ENCODE results near the gene MX1.

DNA sequence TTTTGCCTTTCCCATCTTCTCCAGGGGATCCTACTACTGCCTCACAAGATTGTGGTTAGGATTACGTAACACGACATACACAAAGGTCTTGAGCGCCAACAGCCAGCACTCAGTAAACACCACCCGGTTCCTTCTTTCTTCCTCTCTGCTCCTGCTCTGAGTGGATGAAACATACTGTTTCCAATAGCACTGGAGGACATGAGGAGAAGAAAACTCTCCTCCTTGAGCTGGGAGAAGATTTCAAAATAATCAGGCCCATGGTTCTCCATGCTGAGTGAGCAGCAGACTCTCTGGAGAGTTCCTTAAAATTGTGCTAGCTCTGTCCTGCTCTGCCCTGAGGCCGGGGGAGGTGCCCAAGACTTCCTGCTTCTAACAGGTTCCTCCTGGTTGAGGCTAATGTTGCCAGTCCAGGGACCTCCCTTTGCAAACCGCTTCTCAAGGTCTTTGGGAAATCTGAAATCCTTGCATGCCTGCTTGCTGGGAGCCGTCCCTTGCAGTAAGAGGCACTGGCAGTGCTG is 29.4 kb upstream of the MX1 start:
- TF ChIP-seq, protein P1, sequence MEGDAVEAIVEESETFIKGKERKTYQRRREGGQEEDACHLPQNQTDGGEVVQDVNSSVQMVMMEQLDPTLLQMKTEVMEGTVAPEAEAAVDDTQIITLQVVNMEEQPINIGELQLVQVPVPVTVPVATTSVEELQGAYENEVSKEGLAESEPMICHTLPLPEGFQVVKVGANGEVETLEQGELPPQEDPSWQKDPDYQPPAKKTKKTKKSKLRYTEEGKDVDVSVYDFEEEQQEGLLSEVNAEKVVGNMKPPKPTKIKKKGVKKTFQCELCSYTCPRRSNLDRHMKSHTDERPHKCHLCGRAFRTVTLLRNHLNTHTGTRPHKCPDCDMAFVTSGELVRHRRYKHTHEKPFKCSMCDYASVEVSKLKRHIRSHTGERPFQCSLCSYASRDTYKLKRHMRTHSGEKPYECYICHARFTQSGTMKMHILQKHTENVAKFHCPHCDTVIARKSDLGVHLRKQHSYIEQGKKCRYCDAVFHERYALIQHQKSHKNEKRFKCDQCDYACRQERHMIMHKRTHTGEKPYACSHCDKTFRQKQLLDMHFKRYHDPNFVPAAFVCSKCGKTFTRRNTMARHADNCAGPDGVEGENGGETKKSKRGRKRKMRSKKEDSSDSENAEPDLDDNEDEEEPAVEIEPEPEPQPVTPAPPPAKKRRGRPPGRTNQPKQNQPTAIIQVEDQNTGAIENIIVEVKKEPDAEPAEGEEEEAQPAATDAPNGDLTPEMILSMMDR (IDR thresholded peaks at IDR 0.05; ENCODE audit: extremely low read depth in 1 of 2, insufficient read depth in 1 of 2, low read depth in 1 of 2, low read length in 2 of 2), result no peak
- TF ChIP-seq POLR2A (IDR thresholded peaks at IDR 0.05; ENCODE audit: low read depth, low read length) (no peak), POLR2AphosphoS5 (IDR thresholded peaks at IDR 0.05; ENCODE audit: insufficient read depth, low read depth, low read length) (no peak), GATA2 (IDR thresholded peaks at IDR 0.05; ENCODE audit: insufficient read depth, insufficient read length, low read depth, low read length) (no peak), EZH2 (IDR thresholded peaks at IDR 0.05; ENCODE audit: borderline replicate concordance, low read depth, low read length, severe bottlenecking) (no peak), MYC (IDR thresholded peaks at IDR 0.05; ENCODE audit: low read depth, low read length) (no peak), JUN (IDR thresholded peaks at IDR 0.05; ENCODE audit: borderline replicate concordance, insufficient read depth, insufficient read length, low read depth) (no peak), FOS (IDR thresholded peaks at IDR 0.05; ENCODE audit: borderline replicate concordance, insufficient read depth, low read length) (no peak)
- TF ChIP-seq, protein P2, sequence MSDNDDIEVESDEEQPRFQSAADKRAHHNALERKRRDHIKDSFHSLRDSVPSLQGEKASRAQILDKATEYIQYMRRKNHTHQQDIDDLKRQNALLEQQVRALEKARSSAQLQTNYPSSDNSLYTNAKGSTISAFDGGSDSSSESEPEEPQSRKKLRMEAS (IDR thresholded peaks at IDR 0.05; ENCODE audit: insufficient read depth, insufficient read length), result no peak

Data from endothelial cell of umbilical vein (primary cell).